Epidermal melanocyte (primary cell): Measurements from ENCODE around the gene PIEZO1.

Experiments
- DNase-seq: peaks from one replicate; pipeline ENCODE4 v3.0.0; 2011; ENCODE audit warnings: low spot score; ENCODE audit not compliant: insufficient read length

The PIEZO1 gene

GRCh38 chr16:88816736-88817535 lies 31.9 kb upstream of the PIEZO1 start:
- DNase-seq = no peak

GRCh38 chr16:88815901-88816589 lies 31.0 kb upstream of the PIEZO1 start:
- no peak for DNase-seq

- no peak for DNase-seq
Measured at GRCh38 chr16:88815227-88815626, 30.2 kb upstream of the PIEZO1 start.

GRCh38 chr16:88814144-88814502 lies 29.1 kb upstream of the PIEZO1 start:
- DNase-seq = no peak

GRCh38 chr16:88813269-88814143 lies 28.5 kb upstream of the PIEZO1 start:
- DNase-seq = no peak

- no peak for DNase-seq
Measured at GRCh38 chr16:88812513-88813268, 27.7 kb upstream of the PIEZO1 start.

- DNase-seq = peak; percentile 90
Measured at GRCh38 chr16:88811769-88812512, 26.9 kb upstream of the PIEZO1 start, which contains the start of gene APRT. Gene APRT (minus strand): TSS chr16:88811928. CDS start chr16:88811899, 29 bp downstream.

GRCh38 chr16:88810912-88811768 lies 26.1 kb upstream of the PIEZO1 start:
- DNase-seq = peak; percentile 81

- DNase-seq = no peak
Measured at GRCh38 chr16:88810166-88810911, 25.3 kb upstream of the PIEZO1 start.

- DNase-seq = no peak
Measured at GRCh38 chr16:88809676-88810165, 24.7 kb upstream of the PIEZO1 start.

GRCh38 chr16:88809068-88809675 lies 24.2 kb upstream of the PIEZO1 start:
- no peak for DNase-seq

GRCh38 chr16:88807626-88808453 lies 22.8 kb upstream of the PIEZO1 start:
- no peak for DNase-seq

GRCh38 chr16:88807142-88807625 lies 22.2 kb upstream of the PIEZO1 start:
- DNase-seq = no peak

- DNase-seq = no peak
Measured at GRCh38 chr16:88806491-88807111, 21.6 kb upstream of the PIEZO1 start.

- DNase-seq = no peak
Measured at GRCh38 chr16:88805887-88806393, 20.9 kb upstream of the PIEZO1 start.

GRCh38 chr16:88805340-88805715 lies 20.3 kb upstream of the PIEZO1 start:
- no peak for DNase-seq
